GM10266 (cell line): ENCODE data around the gene TMEM86B.

Source experiments
- DNase-seq: peaks from one replicate; pipeline ENCODE4 v3.0.0; 2012; ENCODE audit errors: extremely low spot score
- CTCF ChIP-seq: IDR thresholded peaks from 2 replicates; pipeline ENCODE4 v1.5.1; 2012; ENCODE audit warnings: mild to moderate bottlenecking, low read depth; ENCODE audit not compliant: control insufficient read depth, insufficient read depth; ENCODE audit errors: missing control alignments

Gene TMEM86B

GRCh38 chr19:55262359-55262758 is 33.8 kb upstream of the TMEM86B start:
- TF ChIP-seq CTCF, result no peak
- no peak for DNase-seq

GRCh38 chr19:55261671-55262126 is 33.1 kb upstream of the TMEM86B start:
- TF ChIP-seq CTCF, result no peak
- no peak for DNase-seq

GRCh38 chr19:55259540-55260210 is 31.1 kb upstream of the TMEM86B start:
- no peak for DNase-seq

GRCh38 chr19:55258828-55259539 is 30.4 kb upstream of the TMEM86B start, which contains the start of gene PPP6R1:
Gene PPP6R1, minus strand, starts transcription at chr19:55259017. Its CDS starts 11,914 bp downstream, at chr19:55247103.
- peak; percentile 99 for DNase-seq
- no peak for TF ChIP-seq CTCF

More at GRCh38 chr19:55259540-55260210, 31.1 kb upstream of the TMEM86B start:
- no peak for TF ChIP-seq CTCF

GRCh38 chr19:55258476-55258827 is 29.9 kb upstream of the TMEM86B start:
- peak; percentile 80 for DNase-seq
- TF ChIP-seq CTCF, result no peak

GRCh38 chr19:55257461-55258420 is 29.2 kb upstream of the TMEM86B start:
- DNase-seq, result peak; percentile 44
- no peak for TF ChIP-seq CTCF
